HTR-8/SVneo (cell line): Measurements from ENCODE around the gene ADM2.

Source experiments
- DNase-seq: peaks from one replicate; pipeline ENCODE4 v3.0.0; 2011; ENCODE audit warnings: low spot score, mixed read lengths; ENCODE audit not compliant: insufficient read length
- FAIRE-seq: peaks from 2 replicates; lab custom pipeline; 2011; peaks lifted over from hg19 to GRCh38; lab: Jason Lieb, UNC

The ADM2 gene

DNA sequence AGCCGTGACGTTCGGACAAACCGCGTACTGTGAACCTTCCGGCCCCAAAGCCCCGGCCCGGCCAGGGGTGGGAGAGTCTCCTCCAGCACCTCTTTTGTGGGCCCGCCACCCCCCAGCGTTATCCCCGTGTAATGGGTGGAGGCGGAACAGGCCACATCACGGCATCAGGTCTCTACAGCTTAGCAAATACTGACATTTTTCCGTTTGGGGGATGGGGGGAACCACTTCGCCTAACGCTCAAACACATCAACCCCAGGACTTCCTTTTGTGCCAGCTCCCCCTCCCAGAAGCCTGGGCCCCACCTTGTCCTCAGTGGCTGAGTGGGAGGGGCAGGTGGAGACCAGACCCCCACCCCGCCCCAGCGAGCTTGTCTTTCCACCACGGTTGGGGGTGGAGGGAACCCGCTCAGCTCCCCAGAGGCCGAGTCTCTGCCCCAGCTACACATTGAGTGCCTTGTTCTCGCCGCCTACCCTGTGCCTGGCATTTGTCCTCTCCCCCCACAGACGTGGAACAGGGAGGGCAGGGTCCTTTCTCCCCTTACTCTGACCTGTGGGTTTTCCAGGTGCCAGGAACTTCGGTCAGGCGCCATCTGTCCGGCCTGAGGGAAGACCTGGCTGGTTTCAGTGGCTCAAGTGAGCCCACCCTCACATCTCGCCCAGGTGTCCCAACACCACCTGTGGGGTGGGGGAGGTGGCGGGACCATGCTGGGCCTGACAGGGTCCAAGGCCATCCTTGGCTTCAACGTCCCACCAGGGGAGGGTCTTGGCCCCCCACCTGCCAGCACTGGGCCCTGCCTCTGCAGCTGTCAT is 36.1 kb upstream of the ADM2 start:
- no peak for FAIRE-seq
- no peak for DNase-seq

DNA sequence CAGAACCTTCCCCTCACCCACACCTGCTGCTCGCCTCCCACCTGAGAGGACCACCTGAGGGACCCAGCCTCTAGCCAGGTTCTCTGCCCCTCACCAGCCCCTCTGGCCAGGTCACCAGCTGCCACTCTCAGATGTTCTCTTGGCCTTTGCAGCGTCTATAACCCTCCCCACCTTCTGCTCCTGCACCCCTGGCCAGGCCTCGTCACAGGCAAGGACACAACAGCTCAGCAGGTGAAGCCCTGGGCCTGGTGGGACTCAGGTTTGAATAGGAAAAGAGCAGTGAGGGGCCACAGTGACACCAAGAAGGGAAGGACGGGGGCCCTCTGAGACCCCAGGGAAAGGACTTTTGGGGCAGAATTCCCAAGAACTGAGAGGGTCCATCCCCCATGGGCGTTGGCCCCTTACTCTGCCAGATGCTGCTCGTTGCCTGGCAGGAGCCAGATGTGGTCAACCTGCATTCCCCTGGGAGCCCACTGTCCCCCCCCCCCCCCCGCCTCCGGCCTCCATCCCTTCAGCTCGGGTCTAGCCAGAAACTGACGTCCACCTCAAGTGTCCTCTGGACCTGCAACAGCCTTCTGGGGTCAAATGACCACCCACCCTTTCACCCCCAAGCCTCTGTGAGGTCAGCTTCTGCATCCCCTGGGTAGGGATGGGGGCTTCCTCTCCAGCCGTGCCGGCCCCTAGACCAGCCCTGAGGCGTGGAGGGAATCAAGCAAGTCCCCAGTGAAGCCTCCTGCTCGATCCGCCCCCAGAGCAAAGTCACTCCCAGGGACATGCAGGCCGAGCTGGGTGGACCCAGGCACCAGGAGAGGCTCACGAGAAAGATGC is 35.2 kb upstream of the ADM2 start:
- DNase-seq (no peak), FAIRE-seq (no peak)

DNA sequence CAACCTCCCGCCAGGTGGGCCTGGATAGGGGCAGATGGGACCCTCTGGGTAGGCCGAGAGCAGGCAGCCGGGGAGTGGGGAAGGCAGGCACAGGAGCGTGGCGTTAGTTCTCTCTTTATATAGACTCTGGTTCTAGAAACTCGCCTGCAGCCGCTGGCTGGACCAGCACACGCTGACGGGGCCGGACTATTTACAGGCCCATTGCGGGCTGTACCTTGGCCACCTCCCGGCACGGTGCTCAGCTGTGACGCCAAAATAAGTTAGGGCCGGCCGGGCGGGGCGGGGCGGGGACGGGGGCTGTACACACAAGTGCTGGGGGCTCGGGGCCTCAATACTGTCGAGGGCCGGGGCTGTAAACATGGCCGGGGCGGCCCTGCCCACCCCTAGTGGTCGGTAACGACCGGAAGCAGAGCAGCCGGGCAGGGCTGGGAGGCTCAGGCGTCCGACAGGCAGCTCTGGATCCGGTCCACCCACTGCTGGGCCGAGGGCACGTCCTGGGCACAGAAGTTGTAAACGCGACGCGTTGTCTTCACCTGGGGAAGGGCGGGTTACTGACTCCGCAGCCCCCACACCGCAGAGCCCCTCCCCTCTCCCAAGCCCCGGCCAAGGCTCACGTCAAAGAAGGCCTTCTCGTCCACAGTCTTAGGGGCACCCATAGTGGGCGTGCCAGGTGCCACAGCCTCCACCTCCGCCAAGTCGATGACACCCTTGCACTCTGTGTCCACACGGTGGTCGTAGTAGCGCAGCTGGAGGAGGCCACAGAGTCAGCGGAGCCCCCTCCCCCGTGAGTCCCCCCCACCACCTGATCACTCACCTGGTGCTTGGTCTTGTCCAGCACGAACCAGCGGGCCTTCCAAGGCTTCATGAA is 34.4 kb upstream of the ADM2 start:
- DNase-seq: no peak
- FAIRE-seq: no peak

- DNase-seq: no peak
- no peak for FAIRE-seq
These were observed 33.5 kb upstream of the ADM2 start for GRCh38 chr22:50447576-50448551.

- FAIRE-seq (no peak), DNase-seq (no peak)
These were observed 28.7 kb upstream of the ADM2 start for GRCh38 chr22:50452649-50453048.

- no peak for DNase-seq
- no peak for FAIRE-seq
These were observed 26.7 kb upstream of the ADM2 start for GRCh38 chr22:50454556-50455075.

DNA sequence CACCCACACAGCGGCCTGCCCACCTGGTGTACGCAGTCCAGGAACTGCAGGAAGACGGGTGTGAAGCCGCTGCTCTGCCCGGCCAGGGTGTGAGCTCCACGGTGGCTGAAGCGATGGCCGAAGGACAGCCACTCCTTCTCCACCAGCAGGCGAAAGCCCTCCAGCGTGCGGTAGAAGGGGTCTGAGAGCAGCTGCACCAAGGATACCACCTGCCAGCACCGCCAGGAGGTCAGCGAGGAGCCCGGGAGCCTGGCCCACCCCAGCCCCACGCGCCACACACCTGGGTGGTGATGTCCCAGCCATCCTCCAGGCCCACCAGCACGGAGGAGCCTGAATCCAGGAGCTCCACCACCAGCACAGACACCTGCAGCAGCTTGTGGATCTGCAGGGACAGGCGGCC is 26.1 kb upstream of the ADM2 start:
- FAIRE-seq: no peak

DNA sequence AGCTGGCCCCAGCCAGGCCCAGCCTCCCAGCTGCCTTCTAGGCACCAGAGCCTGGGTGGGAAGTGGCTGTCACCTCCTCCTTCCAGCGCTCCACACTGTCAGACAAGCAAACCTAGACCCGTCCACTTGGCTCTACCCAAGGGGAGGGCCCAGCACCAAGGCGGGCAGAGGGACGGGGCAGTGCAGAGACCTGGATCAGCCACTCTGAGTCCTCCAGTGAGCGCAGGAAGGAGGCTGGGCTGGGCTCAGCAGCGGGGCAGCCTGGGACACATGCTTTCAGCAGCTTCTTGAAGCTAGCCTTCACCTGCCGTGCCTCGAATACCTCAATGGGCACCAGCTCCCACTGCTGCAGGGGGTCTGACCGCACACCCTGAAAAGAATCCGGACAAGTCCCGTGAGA is 25.3 kb upstream of the ADM2 start:
- FAIRE-seq (no peak), DNase-seq (no peak)

More for the DNA sequence above, 26.1 kb upstream of the ADM2 start:
- DNase-seq: no peak

DNA sequence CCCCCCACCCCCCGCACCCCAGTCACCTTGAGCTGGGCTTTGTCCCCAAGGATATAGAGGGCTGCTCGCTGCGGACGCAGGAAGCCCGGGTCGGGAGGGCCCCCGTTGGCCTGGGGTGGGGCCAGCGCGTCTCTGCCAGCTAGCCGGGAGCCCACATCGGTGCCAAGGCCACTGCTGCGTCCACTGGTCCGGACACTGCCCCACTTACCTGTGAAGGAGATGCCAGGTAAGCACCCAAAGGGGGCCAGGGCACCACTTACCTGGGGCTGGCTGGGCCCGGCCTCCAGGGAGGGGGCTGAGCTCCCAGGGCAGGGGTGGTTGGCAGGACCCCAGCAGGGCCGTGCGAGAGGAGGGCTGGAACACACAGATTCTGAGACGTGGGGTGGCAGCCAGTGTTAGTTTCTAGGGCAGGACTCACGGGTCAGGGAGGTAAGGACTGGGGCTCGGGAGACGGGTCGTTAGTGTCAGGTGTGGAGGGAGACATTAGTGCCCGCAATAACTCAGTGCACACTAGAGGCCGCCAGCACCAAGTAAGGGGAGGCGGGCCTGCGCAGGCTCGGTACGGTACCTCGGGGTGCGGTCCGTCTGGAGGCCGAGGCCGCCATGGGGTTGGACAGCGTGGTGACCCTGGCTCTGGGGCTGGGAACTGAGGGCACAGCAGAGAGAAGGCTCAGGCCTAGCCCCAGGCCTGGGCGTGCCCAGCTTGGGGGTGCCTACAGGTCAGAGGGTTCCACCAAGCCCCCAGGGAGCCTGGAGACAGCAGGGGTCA is 24.7 kb upstream of the ADM2 start:
- FAIRE-seq (no peak), DNase-seq (no peak)

DNA sequence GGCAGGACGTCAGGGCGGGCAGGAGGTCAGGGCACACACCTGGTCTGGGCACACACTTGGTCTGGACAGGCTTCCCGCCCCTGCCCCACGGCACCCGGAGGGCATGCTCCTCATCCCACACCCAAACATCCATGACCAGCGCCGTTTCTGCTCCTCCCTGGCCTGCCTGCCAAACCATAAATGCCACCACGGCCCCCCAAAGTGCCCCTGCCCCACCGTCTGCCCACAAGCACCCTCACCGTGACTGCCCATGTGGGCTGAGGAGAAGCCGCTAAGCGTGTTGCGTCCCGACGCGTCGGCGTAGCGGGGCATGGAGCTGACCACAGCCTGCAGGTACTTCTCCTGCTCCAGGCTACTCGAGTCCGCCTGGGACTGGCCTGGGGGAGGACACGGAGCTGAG is 22.3 kb upstream of the ADM2 start:
- no peak for FAIRE-seq
- no peak for DNase-seq

GRCh38 chr22:50459496-50460140 is 21.7 kb upstream of the ADM2 start:
- FAIRE-seq: no peak

DNA sequence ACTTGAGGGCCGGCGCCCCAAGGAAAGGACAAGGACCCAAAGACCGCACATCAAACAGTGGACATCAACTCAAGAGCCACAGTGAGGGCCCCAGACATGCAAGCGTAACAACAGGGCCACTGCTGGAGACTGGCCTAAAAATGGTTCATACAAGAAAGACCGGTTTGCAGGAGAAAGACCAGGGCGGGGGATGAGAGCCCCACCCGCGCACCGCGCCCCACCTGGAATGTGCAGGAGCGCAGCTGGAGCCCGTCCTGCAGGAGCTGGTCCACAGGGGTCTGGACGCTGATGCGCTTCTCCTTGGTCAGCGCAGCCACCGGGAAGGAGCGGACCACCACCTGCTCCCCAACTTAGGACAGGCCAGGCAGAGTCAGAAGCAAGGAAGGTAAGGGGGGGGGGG is 20.4 kb upstream of the ADM2 start:
- FAIRE-seq: no peak
- DNase-seq: no peak

More at GRCh38 chr22:50459496-50460140, 21.7 kb upstream of the ADM2 start:
- DNase-seq: no peak

- FAIRE-seq (no peak), DNase-seq (no peak)
These were observed 19.8 kb upstream of the ADM2 start for GRCh38 chr22:50461536-50461935.

- no peak for DNase-seq
These were observed 19.3 kb upstream of the ADM2 start for GRCh38 chr22:50461979-50462540.

DNA sequence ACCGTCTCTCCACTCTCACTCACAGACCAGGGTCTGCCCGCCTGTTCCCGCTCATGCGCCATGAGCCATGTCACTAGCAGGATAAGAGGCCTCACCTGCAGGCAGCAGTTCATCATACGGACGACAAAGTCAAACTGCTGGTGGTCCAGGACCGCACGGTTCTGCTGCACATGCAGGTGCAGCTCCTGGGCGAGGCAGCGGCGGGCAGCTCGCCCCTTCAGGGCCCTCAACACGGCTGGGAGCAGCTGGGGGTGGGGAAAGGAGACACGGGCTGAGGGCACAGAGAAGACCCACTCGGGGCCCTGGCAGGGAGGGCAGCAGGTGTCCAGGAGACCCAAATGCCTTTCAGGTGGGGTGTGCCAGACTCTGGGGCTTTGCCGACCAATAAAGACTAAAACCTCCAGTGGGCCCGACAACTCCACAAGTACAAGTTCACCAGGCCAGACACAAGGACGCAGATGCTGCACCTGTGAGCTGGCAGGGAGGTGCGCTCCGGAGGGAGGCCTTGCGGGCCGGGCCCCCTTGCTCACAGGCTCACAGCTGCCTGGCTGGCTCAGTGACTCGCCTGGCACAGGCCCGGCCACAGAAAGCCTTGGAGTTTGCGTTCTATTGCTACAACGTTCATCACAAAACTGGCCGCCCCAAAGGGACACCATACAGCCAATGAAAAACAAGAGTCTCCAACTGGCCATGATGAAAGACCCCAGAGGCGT is 18.0 kb upstream of the ADM2 start:
- no peak for FAIRE-seq
- DNase-seq: no peak

More at GRCh38 chr22:50461979-50462540, 19.3 kb upstream of the ADM2 start:
- no peak for FAIRE-seq

DNA sequence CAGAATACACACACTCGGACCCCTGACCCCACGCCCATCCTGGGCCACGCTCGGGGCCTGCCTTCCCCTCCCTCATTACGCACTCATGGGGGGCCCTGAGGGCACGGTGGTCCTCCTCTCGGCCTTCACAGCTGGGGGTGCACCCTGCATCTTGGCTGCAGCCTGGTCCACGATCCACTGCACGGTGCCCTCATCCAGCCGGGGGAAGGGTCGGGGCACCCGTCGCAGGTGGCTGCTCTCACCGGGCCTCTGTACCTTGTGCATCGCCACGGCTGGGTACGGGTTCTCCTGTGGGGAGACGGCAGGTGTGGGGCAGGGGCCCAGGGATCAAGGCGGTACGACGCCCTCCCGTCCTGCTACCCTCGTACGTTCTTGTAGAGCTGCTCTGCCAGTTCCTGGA is 16.9 kb upstream of the ADM2 start:
- DNase-seq (no peak), FAIRE-seq (no peak)
